GM06990 (cell line): ENCODE data around the gene RNF113B.

Source experiments
- DNase-seq: peaks from one replicate; pipeline ENCODE4 v3.0.0-alpha.2; 2011; ENCODE audit not compliant: insufficient read length; ENCODE audit errors: extremely low read depth
- H3K27me3 ChIP-seq: replicated peaks from 2 replicates; pipeline ENCODE4 v1.6.0; 2011; ENCODE audit warnings: low read length; ENCODE audit not compliant: control insufficient read depth, insufficient read depth
- H3K36me3 ChIP-seq: 2 replicates; pipeline ENCODE4 v1.5.1; 2011; ENCODE audit warnings: low read length; ENCODE audit not compliant: control insufficient read depth, insufficient read depth
- H3K4me3 ChIP-seq: replicated peaks from 2 replicates; pipeline ENCODE4 v1.5.1; 2011; ENCODE audit warnings: low read depth, mild to moderate bottlenecking, control low read depth, low read length
- CTCF ChIP-seq: IDR thresholded peaks from 2 replicates; pipeline ENCODE4 v1.5.1; 2011; ENCODE audit warnings: low read length, control low read depth, mild to moderate bottlenecking, inconsistent platforms; ENCODE audit not compliant: insufficient read depth, poor library complexity, severe bottlenecking

RNF113B gene

GRCh38 chr13:98158172-98158899, 18.7 kb downstream of the RNF113B start:
- no peak for DNase-seq
- Histone ChIP-seq H3K4me3 (no peak overlapping the region), H3K36me3 (no peaks in the 10 kb centered on the region), H3K27me3 (no peaks in the 10 kb centered on the region)
- no peak for TF ChIP-seq CTCF

GRCh38 chr13:98157609-98158008, 19.5 kb downstream of the RNF113B start:
- Histone ChIP-seq H3K27me3 (no peaks in the 10 kb centered on the region), H3K36me3 (no peaks in the 10 kb centered on the region), H3K4me3 (no peak overlapping the region)
- TF ChIP-seq CTCF, result no peak
- DNase-seq, result no peak

- no peaks in the 10 kb centered on the region for H3K27me3 ChIP-seq
- no peak overlapping the region for H3K4me3 ChIP-seq
- DNase-seq, result no peak
- no peaks in the 10 kb centered on the region for H3K36me3 ChIP-seq
- no peak for TF ChIP-seq CTCF
Measured at GRCh38 chr13:98157188-98157587, 19.9 kb downstream of the RNF113B start.

GRCh38 chr13:98156259-98156658, 20.8 kb downstream of the RNF113B start:
- H3K4me3 ChIP-seq, result no peak overlapping the region
- DNase-seq, result no peak
- no peaks in the 10 kb centered on the region for H3K36me3 ChIP-seq
- H3K27me3 ChIP-seq, result no peaks in the 10 kb centered on the region
- TF ChIP-seq CTCF, result no peak

GRCh38 chr13:98155475-98156109, 21.5 kb downstream of the RNF113B start:
- DNase-seq, result no peak
- no peak overlapping the region for H3K4me3 ChIP-seq
- no peaks in the 10 kb centered on the region for H3K36me3 ChIP-seq
- no peak for TF ChIP-seq CTCF
- H3K27me3 ChIP-seq, result no peaks in the 10 kb centered on the region
